ENCODE results near the gene RAB3GAP2.
"Not testable (repeated sequence)": the region's sequence is repeated elsewhere in the genome, so short reads cannot be mapped to it uniquely, and the experiment has no call there.

RAB3GAP2 gene

GRCh38 chr1:220235462-220235861, 36.8 kb downstream of the RAB3GAP2 start:
- no peak for DNase-seq (ENCODE audit: low read depth)

DNA sequence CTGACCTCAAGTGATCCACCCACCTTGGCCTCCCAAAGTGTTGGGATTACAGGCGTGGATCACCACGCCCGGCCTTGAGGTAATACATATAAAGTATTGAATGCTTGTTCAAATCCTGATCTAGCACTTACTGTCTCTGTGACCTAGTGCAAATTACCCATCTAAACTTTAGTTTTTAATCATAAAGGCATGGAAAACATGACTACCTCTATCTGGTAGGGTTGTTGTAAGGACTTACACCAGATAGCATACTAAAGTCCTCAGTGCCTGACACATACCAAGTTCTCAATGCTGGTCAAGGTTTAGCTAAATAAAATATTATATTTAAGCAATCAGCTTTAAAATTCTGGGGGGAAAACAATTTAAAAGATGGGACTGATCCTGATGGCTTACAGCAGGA, 38.3 kb downstream of the RAB3GAP2 start:
- DNase-seq (ENCODE audit: low read depth): no peak

DNA sequence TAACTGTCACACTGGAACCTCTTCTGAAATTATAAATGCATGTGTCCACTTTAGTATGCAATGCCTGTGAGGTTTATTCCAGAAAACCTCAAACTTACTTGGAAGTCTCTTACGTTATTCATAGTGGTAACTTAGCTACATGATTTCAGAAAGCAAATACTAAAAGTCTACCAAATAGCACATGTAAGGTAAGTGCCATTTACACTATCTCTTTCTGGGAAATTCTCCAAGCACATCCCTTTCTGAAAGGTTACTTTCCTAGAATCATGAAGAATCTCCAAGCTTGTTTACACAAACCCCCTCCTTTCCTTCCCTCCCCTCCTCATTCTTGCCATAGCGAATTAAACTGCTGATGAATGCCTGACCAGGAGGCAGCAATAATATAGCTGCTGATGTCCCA, 42.5 kb downstream of the RAB3GAP2 start:
- DNase-seq (ENCODE audit: low read depth): no peak

GRCh38 chr1:220227393-220227792, 44.9 kb downstream of the RAB3GAP2 start:
- no peak for DNase-seq (ENCODE audit: low read depth)

DNA sequence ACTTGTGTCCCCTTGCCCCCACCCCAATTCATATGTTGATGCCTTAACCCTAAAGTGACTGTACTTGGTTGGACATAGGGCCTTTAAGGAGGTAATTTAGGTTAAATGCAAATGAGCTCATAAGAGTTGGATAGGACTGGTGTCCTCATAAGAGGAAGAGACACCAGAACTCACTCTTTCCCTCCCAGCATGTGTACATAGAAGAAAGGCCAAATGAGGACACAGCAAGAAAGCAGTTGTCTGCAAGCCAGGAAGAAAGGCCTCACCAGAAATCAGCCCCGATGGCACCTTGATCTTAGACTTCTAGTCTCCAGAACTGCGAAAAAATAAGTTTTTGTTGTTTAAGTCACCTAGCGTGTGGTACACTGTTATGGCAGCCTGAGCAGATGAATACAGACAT, 45.5 kb downstream of the RAB3GAP2 start:
- DNase-seq (ENCODE audit: low read depth): no peak

GRCh38 chr1:220225957-220226356, 46.3 kb downstream of the RAB3GAP2 start:
- no peak for DNase-seq (ENCODE audit: low read depth)

- no peak for DNase-seq (ENCODE audit: low read depth)
Measured at GRCh38 chr1:220224611-220225124, 47.6 kb downstream of the RAB3GAP2 start.

DNA sequence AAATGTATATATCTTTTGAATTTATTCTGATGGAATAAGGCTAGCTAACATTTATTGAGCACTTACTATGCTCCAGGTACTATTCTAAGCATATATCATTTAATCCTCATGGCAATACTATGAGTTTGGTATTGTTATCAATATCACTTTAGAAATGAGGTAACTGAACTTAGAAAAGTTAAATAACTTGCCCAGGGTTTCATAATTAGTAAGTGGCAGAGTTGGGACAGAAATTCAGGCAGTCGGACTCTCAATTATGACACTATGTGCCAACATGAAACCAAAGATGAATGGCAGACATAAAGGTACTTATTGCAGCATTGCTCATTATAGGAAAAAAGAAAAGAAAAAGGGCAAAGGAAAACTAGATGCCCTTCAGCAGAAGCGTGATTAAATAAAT, 48.2 kb downstream of the RAB3GAP2 start:
- no peak for DNase-seq (ENCODE audit: low read depth)

GRCh38 chr1:220222939-220223338, 49.3 kb downstream of the RAB3GAP2 start:
- DNase-seq (ENCODE audit: low read depth): no peak

DNA sequence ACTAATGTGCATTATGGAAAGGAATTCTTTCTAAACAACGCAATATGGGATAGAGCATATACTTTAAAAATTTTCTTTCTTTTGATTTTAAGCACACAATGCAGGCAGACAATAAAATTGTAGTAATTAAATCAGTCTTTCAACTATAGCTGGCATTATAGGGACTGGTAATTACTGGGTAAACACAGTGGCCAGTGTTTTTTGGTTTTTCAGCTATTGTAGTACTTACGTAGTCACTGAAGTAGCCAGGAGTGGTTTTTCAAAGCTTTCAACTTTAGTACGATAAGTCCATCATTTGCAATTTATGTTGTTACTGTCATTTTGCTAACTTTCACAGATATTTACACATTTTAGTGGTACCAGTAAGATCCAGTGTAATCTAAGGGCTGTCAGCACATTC, 50.6 kb downstream of the RAB3GAP2 start:
- no peak for DNase-seq (ENCODE audit: low read depth)

GRCh38 chr1:220221269-220221668, 51.0 kb downstream of the RAB3GAP2 start:
- no peak for DNase-seq (ENCODE audit: low read depth)

DNA sequence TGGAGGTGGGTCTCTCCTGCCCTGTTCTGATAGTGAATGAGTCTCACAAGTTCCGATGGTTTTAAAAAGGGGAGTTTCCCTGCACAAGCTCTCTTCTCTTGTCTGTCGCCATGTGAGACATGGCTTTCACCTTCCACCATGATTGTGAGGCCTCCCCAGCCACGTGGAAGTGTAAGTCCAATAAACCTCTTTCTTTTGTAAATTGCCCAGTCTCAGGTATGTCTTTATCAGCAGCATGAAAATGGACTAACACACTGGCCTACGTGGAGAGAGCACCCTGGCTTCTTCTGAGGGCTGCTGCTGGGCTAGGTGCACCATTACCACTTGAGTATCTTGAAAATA, 51.6 kb downstream of the RAB3GAP2 start:
- DNase-seq (ENCODE audit: low read depth): not testable (repeated sequence)

GRCh38 chr1:220219865-220220698, 52.2 kb downstream of the RAB3GAP2 start:
- DNase-seq (ENCODE audit: low read depth): no peak

- DNase-seq (ENCODE audit: low read depth): no peak
Measured at GRCh38 chr1:220219136-220219442, 53.2 kb downstream of the RAB3GAP2 start.

DNA sequence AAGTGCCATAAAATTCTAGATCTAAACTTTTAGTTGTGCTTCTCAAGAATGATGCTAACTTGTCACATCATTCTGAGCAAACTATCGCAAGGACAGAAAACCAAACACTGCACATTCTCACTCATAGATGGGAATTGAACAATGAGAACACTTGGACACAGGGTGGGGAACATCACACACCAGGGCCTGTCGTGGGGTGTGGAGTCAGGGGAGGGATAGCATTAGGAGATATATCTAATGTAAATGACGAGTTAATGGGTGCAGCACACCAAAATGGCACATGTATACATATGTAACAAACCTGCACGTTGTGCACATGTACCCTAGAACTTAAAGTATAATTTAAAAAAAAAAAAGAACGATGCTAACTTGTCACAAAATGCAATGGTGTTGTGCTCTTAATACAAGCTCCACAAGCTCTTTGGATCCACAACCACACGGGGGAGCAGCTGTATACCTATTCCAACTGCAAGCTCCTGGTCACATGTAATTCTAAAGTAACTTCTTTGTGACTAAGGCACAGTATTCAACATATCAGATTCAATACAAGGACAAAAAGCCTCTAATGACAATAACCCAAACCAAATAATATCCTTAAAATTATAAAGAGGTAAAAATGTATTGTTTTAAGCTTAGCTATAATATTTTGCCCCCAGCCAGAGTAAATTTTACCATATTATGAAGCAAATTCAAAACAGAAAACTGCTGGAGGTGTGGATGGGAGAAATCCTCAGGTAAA, 53.7 kb downstream of the RAB3GAP2 start:
- DNase-seq (ENCODE audit: low read depth): not testable (repeated sequence)

- no peak for DNase-seq (ENCODE audit: low read depth)
Measured at GRCh38 chr1:220217383-220217988, 54.8 kb downstream of the RAB3GAP2 start.

GRCh38 chr1:220213382-220213983, 58.8 kb downstream of the RAB3GAP2 start:
- DNase-seq (ENCODE audit: low read depth): no peak

GRCh38 chr1:220207411-220207810, 64.8 kb downstream of the RAB3GAP2 start:
- DNase-seq (ENCODE audit: low read depth): no peak

GRCh38 chr1:220204758-220205157, 67.5 kb downstream of the RAB3GAP2 start:
- not testable (repeated sequence) for DNase-seq (ENCODE audit: low read depth)

DNA sequence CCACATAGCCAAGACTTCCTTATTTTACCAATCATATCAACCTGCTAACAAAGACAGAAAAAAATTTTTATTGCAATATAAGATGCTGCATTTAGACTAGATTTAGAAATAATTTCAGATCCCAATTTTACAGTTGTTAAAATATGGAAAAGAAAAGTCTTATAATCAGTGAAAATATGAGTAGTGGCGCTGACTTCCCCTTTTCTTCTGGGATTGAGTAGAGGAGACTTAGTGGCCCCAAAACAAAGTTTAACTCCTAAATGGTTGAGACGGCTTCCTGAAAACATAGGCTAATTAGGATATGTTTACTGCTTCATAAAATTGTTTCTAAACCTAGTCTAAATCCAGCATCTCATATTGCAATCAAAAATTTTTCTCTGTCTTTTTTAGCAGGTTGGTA, 68.4 kb downstream of the RAB3GAP2 start:
- DNase-seq (ENCODE audit: low read depth): no peak

- DNase-seq (ENCODE audit: low read depth): no peak
Measured at GRCh38 chr1:220198186-220199005, 73.9 kb downstream of the RAB3GAP2 start.

DNA sequence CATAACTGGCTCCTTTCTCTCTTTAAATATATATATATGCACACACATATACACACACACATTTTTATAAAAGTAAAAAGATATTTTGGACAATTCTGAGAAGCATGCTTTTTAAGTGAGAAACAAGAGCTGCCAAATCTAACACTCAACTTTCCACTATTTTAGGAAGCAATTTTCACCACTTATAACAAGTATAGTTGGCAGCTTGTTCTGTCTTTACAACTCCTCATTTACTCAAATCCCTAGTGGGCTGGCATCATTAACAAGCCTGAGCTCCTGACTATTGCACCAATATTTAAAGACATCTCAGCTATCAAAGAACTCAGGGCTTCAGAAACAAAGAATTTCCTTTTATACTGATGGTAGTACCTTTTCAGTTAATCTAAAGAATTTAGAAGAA, 76.6 kb downstream of the RAB3GAP2 start:
- DNase-seq (ENCODE audit: low read depth): no peak

Data from stimulated activated CD8-positive, alpha-beta memory T cell treated with anti-CD3 and anti-CD28 coated beads, Interleukin-12 subunit alpha, Interleukin-12 subunit beta, amount 100 ng/mL, for 4 hours (primary cell).